Erythroblast (primary cell): Measurements from ENCODE around the gene ING2.

Experiments
- GATA1 ChIP-seq: IDR thresholded peaks from 2 replicates; pipeline ENCODE4 v1.6.1; 2011; ENCODE audit warnings: low read depth, mild to moderate bottlenecking, control low read depth, low read length, moderate library complexity
- POLR2A ChIP-seq: IDR thresholded peaks from 2 replicates; pipeline ENCODE4 v1.6.1; 2011; ENCODE audit warnings: mild to moderate bottlenecking, low read length

- TF ChIP-seq POLR2A (no peak), GATA1 (no peak)
These were observed 48.9 kb downstream of the ING2 start for GRCh38 chr4:183553601-183554345.
